RWPE2 (cell line): ENCODE measurements around the gene WASF1.
A peak's percentile ranks its signal among the peaks of the same experiment; 100 is the strongest.

Experiments used
- ATAC-seq: fragments of 200-7000 bp; cut with Tn5 transposase; 3 replicates; pipeline ENCODE4 v1.9.1; 2021; ENCODE audit warnings: low read depth
- DNase-seq: peaks from one replicate; pipeline ENCODE4 v3.0.0-alpha.2; 2020; ENCODE audit warnings: low spot score
- H3K27ac ChIP-seq: fragments of 450-650 bp; 2 replicates; pipeline ENCODE4 v1.5.1; 2017; ENCODE audit warnings: mild to moderate bottlenecking; ENCODE audit not compliant: poor library complexity, severe bottlenecking
- H3K27me3 ChIP-seq: fragments of 250-450 bp; sonication (Bioruptor Pico); 2 replicates; pipeline ENCODE4 v1.5.1; 2021; ENCODE audit warnings: mild to moderate bottlenecking, moderate library complexity; ENCODE audit not compliant: insufficient read depth, poor library complexity, severe bottlenecking
- H3K36me3 ChIP-seq: fragments of 250-450 bp; sonication (Bioruptor Pico); 2 replicates; pipeline ENCODE4 v1.5.1; 2020; ENCODE audit warnings: low read depth, mild to moderate bottlenecking, moderate library complexity
- H3K4me1 ChIP-seq: fragments of 250-450 bp; sonication (Bioruptor Pico); 2 replicates; pipeline ENCODE4 v1.5.1; 2021; ENCODE audit warnings: mild to moderate bottlenecking, moderate library complexity; ENCODE audit not compliant: insufficient read depth, poor library complexity, severe bottlenecking
- H3K4me3 ChIP-seq: fragments of 250-450 bp; sonication (Bioruptor Pico); 2 replicates; pipeline ENCODE4 v1.5.1; 2021; ENCODE audit warnings: mild to moderate bottlenecking, moderate library complexity; ENCODE audit not compliant: severe bottlenecking
- H3K9me3 ChIP-seq: fragments of 250-450 bp; sonication (Bioruptor Pico); 2 replicates; pipeline ENCODE4 v1.5.1; 2021; ENCODE audit warnings: mild to moderate bottlenecking, moderate library complexity; ENCODE audit not compliant: severe bottlenecking
- TF ChIP-seq, protein P1 (sequence below): fragments of 450-650 bp; IDR thresholded peaks from one replicate; pipeline ENCODE4 v1.5.1; 2017; ENCODE audit warnings: mild to moderate bottlenecking, moderate library complexity; ENCODE audit not compliant: poor library complexity, severe bottlenecking

The WASF1 gene

GRCh38 chr6:110105296-110105695 lies 74.2 kb downstream of the WASF1 start:
- Histone ChIP-seq H3K27ac (no peak overlapping the region), H3K36me3 (peaks cover 65% of the 10 kb centered on the region), H3K9me3 (no peaks in the 10 kb centered on the region), H3K4me1 (no peaks in the 10 kb centered on the region), H3K27me3 (no peaks in the 10 kb centered on the region), H3K4me3 (no peak overlapping the region)
- no peak for ATAC-seq
- TF ChIP-seq, protein P1, sequence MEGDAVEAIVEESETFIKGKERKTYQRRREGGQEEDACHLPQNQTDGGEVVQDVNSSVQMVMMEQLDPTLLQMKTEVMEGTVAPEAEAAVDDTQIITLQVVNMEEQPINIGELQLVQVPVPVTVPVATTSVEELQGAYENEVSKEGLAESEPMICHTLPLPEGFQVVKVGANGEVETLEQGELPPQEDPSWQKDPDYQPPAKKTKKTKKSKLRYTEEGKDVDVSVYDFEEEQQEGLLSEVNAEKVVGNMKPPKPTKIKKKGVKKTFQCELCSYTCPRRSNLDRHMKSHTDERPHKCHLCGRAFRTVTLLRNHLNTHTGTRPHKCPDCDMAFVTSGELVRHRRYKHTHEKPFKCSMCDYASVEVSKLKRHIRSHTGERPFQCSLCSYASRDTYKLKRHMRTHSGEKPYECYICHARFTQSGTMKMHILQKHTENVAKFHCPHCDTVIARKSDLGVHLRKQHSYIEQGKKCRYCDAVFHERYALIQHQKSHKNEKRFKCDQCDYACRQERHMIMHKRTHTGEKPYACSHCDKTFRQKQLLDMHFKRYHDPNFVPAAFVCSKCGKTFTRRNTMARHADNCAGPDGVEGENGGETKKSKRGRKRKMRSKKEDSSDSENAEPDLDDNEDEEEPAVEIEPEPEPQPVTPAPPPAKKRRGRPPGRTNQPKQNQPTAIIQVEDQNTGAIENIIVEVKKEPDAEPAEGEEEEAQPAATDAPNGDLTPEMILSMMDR = no peak
- no peak for DNase-seq

- Histone ChIP-seq H3K4me3 (no peak overlapping the region), H3K27ac (peak overlapping the region; percentile 18), H3K36me3 (peaks cover 67% of the 10 kb centered on the region), H3K27me3 (no peaks in the 10 kb centered on the region), H3K9me3 (no peaks in the 10 kb centered on the region), H3K4me1 (peaks cover 16% of the 10 kb centered on the region)
- ATAC-seq (no peak; the same call in 2 of the 3 replicates), DNase-seq (no peak)
- TF ChIP-seq, protein P1 = no peak
Measured at GRCh38 chr6:110103260-110103659, 76.2 kb downstream of the WASF1 start.

DNA sequence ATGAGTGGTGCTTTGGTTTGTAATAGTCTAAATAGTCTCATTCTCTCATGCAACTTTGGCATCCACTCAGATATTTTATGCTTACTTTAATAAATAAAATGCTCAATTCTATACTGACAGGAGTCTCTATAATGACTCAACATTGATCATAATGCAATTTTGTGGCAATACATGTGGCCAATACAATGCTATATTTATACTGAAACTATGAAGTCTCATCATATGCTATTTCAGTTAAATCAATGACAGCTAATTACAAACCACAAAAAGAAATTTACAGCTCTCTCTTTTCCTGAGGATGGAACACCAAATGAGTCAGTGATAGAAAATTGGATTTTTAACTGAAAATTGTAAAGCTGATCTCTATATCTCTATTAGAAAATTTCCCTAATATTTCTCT lies 77.1 kb downstream of the WASF1 start:
- Histone ChIP-seq H3K27ac (peak overlapping the region; percentile 18), H3K36me3 (peaks cover 61% of the 10 kb centered on the region), H3K4me1 (peaks cover 24% of the 10 kb centered on the region), H3K27me3 (no peaks in the 10 kb centered on the region), H3K4me3 (no peak overlapping the region), H3K9me3 (no peaks in the 10 kb centered on the region)
- DNase-seq (no peak), ATAC-seq (no peak)
- TF ChIP-seq, protein P1 = no peak

DNA sequence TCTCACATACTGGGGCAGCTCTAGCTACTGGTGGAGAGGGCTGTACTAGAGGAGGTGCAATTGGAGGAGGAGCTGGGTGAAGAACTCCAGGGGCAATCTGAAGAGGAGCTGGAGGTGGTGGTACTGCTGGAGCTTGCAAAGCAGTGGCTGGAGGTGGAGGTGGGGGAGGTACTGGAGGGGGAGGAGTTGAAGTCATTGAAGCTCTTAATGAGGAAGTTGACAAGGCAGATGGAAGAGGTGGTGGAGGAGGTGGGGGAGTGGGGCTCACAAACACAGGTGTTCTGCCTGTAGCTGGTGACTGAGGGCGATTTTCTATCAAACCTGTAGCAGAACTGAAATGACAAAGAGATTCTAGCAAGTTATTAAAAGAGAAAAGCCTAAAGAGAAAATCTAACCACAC lies 77.6 kb downstream of the WASF1 start:
- H3K27ac ChIP-seq = peak overlapping the region; percentile 18
- DNase-seq (no peak), ATAC-seq (no peak)

GRCh38 chr6:110098511-110099116 lies 80.9 kb downstream of the WASF1 start:
- TF ChIP-seq, protein P1 = no peak
- no peaks in the 10 kb centered on the region for H3K9me3 ChIP-seq
- no peaks in the 10 kb centered on the region for H3K27me3 ChIP-seq
- H3K4me3 ChIP-seq = no peak overlapping the region
- peaks cover 39% of the 10 kb centered on the region for H3K36me3 ChIP-seq
- peak; percentile 86 for ATAC-seq
- peak; percentile 88 for DNase-seq
- H3K4me1 ChIP-seq = peaks cover 48% of the 10 kb centered on the region
- peak overlapping the region; percentile 90 for H3K27ac ChIP-seq

More for the DNA sequence above, 77.6 kb downstream of the WASF1 start:
- Histone ChIP-seq H3K4me3 (no peak overlapping the region), H3K9me3 (no peaks in the 10 kb centered on the region), H3K4me1 (peaks cover 29% of the 10 kb centered on the region), H3K27me3 (no peaks in the 10 kb centered on the region), H3K36me3 (peaks cover 59% of the 10 kb centered on the region)
- TF ChIP-seq, protein P1 = no peak
